Mucosa of stomach (tissue), 1 donor: ENCODE data around the gene ZNF343.

Source experiments
- H3K27me3 ChIP-seq: one replicate; pipeline ENCODE4 v1.7.0; 2013; ENCODE audit warnings: mild to moderate bottlenecking, low read length; ENCODE audit not compliant: control insufficient read depth, insufficient read depth
- H3K36me3 ChIP-seq: one replicate; pipeline ENCODE4 v1.7.0; 2013; ENCODE audit warnings: low read length; ENCODE audit not compliant: control insufficient read depth, insufficient read depth
- H3K4me1 ChIP-seq: one replicate; pipeline ENCODE4 v1.7.0; 2013; ENCODE audit warnings: mild to moderate bottlenecking, low read length; ENCODE audit not compliant: control insufficient read depth, insufficient read depth
- H3K4me3 ChIP-seq: one replicate; pipeline ENCODE4 v1.7.0; 2013; ENCODE audit warnings: low read length
- H3K9ac ChIP-seq: one replicate; pipeline ENCODE4 v1.7.0; 2013; ENCODE audit warnings: mild to moderate bottlenecking, low read length, moderate library complexity
- H3K9me3 ChIP-seq: one replicate; pipeline ENCODE4 v1.7.0; 2013; ENCODE audit warnings: mild to moderate bottlenecking, low read length, moderate library complexity; ENCODE audit not compliant: control insufficient read depth
- donor health status: Pancreatic carcinoma.

The ZNF343 gene

DNA sequence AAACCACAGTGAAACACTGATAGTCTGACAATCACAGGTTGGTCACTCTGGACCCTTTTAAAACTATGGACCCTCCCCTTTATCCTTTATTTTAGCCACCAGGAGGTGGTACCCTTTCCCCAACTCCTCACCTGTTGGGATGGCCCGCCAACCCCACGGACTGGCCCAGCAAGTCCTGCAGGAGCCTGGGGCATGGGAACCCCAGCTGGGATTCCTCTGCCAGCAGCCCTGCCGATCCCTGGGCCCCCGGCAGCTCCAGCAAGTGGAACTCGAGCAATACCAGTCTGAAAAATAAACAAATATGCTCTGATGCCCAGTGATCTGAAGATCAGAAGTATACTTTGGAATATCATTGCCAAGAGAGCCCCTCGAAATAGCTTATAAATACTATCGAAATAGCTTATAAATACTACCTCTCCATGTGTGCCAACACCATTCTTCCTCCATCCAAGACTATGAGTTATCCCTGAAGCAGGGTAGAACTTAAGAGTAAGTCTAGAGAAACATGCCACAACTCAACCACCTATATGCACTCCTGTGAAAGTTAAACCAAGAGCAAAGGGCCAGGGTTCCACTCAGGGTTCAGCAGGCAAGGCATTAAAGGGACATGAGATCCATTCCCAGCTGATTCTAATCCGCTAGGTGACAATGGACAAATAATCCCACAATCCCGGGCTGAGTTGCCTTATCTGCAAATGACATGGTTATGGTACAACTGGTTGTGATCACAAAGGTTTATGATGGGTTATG is 44.9 kb downstream of the ZNF343 start:
- no peaks in the 10 kb centered on the region for H3K27me3 ChIP-seq
- H3K9me3 ChIP-seq = no peaks in the 10 kb centered on the region
- no peak overlapping the region for H3K9ac ChIP-seq
- peaks cover 3% of the 10 kb centered on the region for H3K4me1 ChIP-seq
- no peak overlapping the region for H3K4me3 ChIP-seq
- peaks cover 30% of the 10 kb centered on the region for H3K36me3 ChIP-seq

DNA sequence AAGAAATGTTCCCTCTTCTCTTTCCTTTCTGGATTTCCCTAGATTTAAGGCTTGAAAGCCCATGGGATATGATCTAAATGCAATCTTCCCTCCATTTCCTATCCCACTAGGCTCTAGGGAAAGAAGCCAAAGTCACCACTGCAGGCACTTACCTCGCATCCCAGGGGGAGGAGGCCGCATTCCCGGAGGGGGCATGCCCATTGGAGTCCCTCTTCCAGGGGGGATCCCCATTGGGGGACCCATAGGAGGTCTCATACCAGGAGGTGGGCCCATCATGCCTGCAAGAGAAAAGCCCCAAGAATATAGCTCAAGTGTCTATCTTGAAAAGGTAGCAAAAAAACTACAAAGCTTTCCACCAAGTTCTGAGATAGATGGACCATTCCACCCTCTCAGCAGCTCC is 46.2 kb downstream of the ZNF343 start:
- H3K27me3 ChIP-seq = no peaks in the 10 kb centered on the region

DNA sequence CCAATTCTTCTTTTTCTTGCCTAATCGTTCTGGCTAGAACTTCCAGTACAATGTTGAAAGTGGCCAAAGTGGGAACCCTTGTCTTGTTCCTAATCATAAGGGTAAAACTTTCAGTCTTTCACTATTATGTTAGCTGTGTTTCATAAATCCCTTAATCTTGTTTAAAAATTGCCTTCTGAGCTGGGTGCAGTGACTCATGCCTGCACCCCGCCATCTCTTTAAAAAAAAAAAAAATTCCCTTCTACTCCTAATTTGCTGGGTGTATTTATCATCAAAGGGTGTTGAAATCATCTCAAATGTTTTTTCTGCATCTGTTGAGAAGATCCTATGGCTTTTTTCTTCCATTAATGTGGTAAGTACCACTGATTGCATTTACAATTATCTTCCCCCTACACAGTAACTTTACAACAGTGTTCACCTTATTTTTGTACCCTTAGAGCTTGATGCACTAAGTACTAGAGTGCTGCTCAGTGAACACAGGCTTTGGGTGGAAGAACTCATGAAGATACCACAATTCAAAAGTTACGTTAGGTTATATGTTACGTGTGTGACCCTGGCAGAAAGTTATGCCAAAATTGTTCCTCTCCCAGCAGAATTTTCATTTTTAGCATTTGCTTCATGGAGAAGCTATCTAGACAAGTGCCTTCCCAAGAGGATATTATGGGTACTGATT is 47.8 kb downstream of the ZNF343 start:
- no peaks in the 10 kb centered on the region for H3K27me3 ChIP-seq
- no peak overlapping the region for H3K9ac ChIP-seq
- no peaks in the 10 kb centered on the region for H3K9me3 ChIP-seq
- no peak overlapping the region for H3K4me3 ChIP-seq
- no peaks in the 10 kb centered on the region for H3K4me1 ChIP-seq
- peaks cover 30% of the 10 kb centered on the region for H3K36me3 ChIP-seq

More for the DNA sequence above, 46.2 kb downstream of the ZNF343 start:
- H3K4me1 ChIP-seq = no peaks in the 10 kb centered on the region
- peaks cover 30% of the 10 kb centered on the region for H3K36me3 ChIP-seq
- H3K4me3 ChIP-seq = no peak overlapping the region
- no peak overlapping the region for H3K9ac ChIP-seq
- H3K9me3 ChIP-seq = no peaks in the 10 kb centered on the region

DNA sequence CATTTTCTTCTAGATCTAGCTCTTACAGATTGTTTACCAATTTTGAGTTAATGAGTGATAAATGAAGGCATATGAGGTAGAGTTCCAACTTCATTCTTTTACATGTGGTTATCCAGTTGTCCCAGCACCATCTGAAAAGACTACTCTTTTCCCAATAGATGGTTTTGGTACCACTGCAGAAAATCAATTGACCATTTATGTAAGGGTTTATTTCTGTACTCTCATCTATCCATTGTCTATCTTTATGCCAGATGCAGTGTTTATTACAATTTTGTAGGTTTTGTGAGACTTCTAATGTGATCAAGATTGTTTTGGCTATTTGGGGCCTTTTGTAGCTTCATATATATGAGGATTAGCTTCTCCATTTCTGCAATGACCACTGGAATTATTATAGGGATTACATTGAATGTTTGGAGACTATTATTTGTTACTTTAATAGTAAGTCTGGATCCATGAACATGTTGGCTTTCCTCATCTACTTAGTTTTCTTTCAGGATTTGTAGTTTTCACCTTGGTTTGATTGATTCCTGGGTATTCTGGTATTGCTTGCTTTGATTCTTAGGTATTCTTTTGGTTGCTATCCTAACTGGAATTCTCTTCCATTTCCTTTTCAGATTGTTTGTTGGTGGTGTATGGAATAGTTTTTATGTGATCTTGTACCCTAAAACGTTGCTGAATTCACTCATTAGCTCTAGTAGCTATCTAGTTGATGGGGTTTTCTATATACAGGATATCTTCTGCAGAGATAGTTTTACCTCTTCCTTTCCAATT is 48.5 kb downstream of the ZNF343 start:
- Histone ChIP-seq H3K27me3 (no peaks in the 10 kb centered on the region), H3K9me3 (no peaks in the 10 kb centered on the region), H3K9ac (no peak overlapping the region), H3K4me3 (no peak overlapping the region), H3K4me1 (no peaks in the 10 kb centered on the region), H3K36me3 (peaks cover 30% of the 10 kb centered on the region)

DNA sequence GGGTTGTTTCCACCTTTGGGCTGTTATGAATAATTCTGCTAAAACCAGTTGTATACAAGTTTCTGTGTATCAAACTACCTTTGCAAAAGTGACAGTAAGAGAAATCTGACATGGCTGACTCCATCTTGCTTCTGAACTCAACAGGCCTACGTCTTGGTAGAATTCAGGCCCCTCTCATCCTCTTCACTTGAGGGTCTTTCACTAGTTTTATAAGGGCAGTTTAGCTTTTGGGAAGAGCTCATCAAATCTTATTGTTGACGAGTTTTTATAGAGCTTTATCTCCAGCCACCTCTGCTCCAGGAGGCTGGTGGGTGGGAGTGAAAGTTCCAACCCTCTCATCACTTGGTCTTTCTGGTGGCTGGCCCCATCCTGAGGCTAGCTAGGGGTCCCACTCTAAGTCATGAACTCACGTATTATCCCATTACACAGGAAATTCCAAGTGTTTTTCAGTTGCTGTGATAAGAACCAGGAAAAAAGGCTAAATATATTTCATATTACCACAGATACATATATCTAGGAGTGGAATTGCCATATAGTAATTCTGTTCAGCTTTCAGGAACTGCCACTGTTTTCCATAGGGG is 49.7 kb downstream of the ZNF343 start:
- Histone ChIP-seq H3K4me3 (no peak overlapping the region), H3K9me3 (no peaks in the 10 kb centered on the region), H3K27me3 (no peaks in the 10 kb centered on the region), H3K36me3 (peaks cover 27% of the 10 kb centered on the region), H3K4me1 (no peaks in the 10 kb centered on the region), H3K9ac (no peak overlapping the region)

DNA sequence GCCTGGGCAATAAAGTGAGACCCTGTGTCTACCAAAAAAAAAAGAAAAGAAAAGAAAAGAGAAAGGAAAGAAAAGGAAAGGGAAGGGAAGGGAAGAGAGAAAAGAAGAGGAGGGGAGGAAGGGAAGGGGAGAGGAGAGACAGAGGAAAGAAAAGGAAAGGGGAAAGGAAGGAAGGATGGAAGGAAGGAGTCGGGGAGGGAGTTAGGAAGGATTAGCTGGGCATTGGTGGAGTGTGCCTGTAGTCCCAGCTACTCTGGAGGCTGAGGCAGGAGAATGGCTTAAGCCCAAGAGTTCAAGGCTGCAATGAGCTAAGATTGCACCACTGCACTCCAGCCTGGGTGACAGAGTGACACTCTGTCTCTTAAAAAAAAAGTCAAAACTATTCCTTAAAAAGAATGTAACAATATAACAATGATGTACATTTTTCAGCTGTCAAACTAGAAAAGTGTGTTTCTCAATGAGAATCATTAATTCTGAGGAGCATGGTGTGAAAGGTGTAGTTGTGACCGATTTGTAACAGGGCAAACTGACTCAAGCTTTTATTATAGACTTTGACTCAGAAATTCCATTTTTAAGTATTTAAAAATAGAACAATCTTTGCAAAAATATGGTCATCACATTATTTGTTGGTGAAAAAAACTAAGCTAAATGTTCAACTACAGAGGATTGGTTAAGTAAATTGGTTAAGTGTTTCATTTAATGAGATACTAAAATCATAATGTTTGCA is 52.8 kb downstream of the ZNF343 start:
- H3K4me3 ChIP-seq = no peak overlapping the region

DNA sequence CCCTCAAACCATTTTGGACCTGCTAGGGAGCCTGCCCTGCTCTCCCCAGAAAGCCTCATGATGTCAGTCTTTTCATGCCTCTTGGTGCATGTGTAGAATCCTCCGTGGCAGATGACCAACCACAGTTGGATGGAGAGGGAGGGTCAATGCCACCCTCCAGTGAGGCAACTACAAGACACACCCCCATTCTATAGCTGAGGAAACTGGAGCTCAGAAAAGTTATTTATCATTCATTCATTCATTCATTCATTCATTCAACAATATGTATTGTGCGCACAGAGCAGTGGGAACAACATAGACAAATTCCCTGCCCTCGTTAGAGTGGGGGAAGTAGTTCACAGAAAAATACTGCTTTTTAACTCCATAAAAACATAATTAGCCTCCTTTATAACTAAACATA is 54.9 kb downstream of the ZNF343 start:
- H3K4me3 ChIP-seq = no peak overlapping the region
- H3K36me3 ChIP-seq = no peaks in the 10 kb centered on the region
- no peaks in the 10 kb centered on the region for H3K9me3 ChIP-seq
- H3K4me1 ChIP-seq = no peaks in the 10 kb centered on the region
- H3K9ac ChIP-seq = no peak overlapping the region
- no peaks in the 10 kb centered on the region for H3K27me3 ChIP-seq

More for the DNA sequence above, 52.8 kb downstream of the ZNF343 start:
- Histone ChIP-seq H3K4me1 (no peaks in the 10 kb centered on the region), H3K27me3 (no peaks in the 10 kb centered on the region), H3K9ac (no peak overlapping the region), H3K36me3 (no peaks in the 10 kb centered on the region), H3K9me3 (no peaks in the 10 kb centered on the region)

DNA sequence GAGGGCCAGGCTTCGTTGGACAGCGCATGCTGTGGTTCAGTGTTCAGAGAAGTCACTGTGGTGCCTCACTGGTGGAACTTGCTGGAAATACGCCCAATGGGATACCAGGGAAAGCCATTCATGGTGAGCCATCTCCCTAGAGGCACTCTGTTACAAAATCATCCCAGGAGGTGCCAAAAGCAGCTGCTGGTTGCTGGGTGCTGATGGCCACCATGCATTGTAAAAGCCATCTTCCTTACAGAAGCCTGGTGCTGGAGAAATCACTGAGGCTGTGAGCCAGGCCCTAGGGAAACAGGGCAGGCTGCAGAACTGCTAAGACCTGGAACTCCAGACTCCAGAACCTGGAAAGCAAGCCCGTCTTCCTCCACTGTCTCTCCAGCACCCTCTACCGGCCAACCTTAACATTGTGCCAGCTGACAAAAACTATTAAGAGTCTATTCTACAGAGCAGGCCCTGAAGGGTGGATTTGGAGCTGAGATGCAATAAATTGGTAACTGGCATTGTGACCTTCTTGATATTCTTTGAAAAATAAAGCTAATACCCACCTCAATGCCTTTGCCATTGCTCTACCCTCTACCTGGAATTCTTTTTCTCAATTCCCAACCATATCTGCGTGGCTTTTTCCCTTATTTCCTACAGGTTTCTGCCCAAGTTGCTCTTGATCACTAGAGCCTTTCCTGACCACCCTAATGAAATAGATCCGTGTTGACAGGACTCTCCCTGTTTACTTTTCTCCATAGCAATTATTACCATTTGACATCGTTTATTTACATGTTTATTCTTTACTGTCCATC is 56.6 kb downstream of the ZNF343 start:
- no peak overlapping the region for H3K9ac ChIP-seq
- no peaks in the 10 kb centered on the region for H3K4me1 ChIP-seq
- no peaks in the 10 kb centered on the region for H3K9me3 ChIP-seq
- no peaks in the 10 kb centered on the region for H3K36me3 ChIP-seq
- H3K4me3 ChIP-seq = no peak overlapping the region
- no peaks in the 10 kb centered on the region for H3K27me3 ChIP-seq

DNA sequence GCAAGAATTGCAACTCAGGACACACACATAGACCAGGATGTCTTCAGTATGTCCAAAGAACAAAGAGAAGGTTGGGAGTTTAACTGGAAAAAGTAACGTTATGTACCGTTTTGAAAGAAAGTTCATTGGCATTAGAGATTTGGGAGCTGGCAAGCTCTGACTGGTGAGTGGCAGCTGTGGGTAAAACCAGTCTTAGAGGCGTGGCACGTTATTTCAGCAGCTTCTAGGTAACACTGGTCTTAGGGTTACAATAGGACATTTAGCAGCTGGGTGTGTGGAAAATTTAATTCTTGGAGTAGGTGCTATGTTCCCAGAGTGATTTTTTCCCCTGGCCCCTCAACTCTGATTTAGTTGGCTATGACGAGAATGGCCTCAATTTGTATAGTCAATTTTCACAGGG is 57.3 kb downstream of the ZNF343 start:
- H3K9ac ChIP-seq = no peak overlapping the region
- H3K36me3 ChIP-seq = no peaks in the 10 kb centered on the region
- H3K9me3 ChIP-seq = no peaks in the 10 kb centered on the region
- no peaks in the 10 kb centered on the region for H3K27me3 ChIP-seq
- no peak overlapping the region for H3K4me3 ChIP-seq
- no peaks in the 10 kb centered on the region for H3K4me1 ChIP-seq

DNA sequence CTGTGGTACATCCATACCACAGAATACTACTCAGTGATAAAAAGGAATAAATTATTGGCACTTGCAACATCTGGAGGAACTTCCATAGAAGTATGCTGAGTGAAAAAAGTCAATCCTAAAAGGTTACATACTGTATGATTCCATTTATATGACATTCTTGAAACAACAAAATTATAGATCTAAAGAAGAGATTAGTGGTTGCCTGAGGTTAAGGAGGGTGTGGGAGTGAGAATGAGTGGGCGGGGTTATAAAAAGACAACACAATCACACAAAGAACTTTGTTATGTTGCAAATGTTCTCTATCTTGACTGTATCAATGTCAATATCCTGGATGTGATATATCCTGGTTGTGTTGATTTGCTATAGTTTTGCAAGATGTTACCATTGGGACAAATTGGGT is 59.3 kb downstream of the ZNF343 start:
- Histone ChIP-seq H3K9ac (no peak overlapping the region), H3K4me3 (no peak overlapping the region), H3K27me3 (no peaks in the 10 kb centered on the region), H3K36me3 (no peaks in the 10 kb centered on the region), H3K4me1 (no peaks in the 10 kb centered on the region), H3K9me3 (no peaks in the 10 kb centered on the region)

DNA sequence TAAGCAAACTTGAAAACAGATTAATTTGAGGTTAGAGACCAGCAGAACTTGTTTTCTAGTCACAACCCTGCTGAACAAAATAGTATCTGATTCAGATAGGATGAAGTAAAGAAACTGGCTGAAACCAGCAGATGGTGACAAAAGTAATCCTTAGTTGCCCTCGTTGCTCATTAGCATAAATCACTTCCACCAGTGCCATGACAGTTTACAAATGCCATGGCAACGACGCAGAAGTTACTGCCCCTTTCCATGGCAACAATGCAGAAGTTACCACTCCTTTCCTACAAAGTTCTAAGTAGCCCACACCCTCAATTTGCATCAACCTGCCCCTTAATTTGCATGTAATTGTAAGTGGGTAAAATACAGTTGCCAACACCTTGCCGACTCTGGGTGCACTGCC is 61.9 kb downstream of the ZNF343 start:
- no peak overlapping the region for H3K4me3 ChIP-seq
- no peak overlapping the region for H3K9ac ChIP-seq

More for the DNA sequence above, 61.9 kb downstream of the ZNF343 start:
- Histone ChIP-seq H3K27me3 (no peaks in the 10 kb centered on the region), H3K4me1 (no peaks in the 10 kb centered on the region), H3K9me3 (no peaks in the 10 kb centered on the region), H3K36me3 (no peaks in the 10 kb centered on the region)
